ENCODE measurements around the gene CCL8. TPM values are rescaled to one million over a fixed set of nuclear protein-coding genes. Genes with fewer than 3 reads are reported as not detected.

The CCL8 gene
- polyA plus RNA-seq, 1 of the 3 experiments (the other 2 are of a cell fraction) = not detected

- POLR2A ChIA-PET = no interaction called here
- CTCF ChIA-PET = interaction anchor here (1.8 to 5.1 kb wide), 2 partner anchors 11 to 149 kb away, joined by 11 to 48 read pairs; partner anchors contain the start of gene CCL1
- WGBS (ENCODE audit: low lambda C conversion rate) = 43% methylated on average over 4 of the region's 4 CpGs
These were observed 30.5 kb downstream of the CCL8 start for GRCh38 chr17:34349751-34350150.

More at GRCh38 chr17:34349751-34350150, 30.5 kb downstream of the CCL8 start:
- Histone ChIP-seq H3K9me3 (no peaks in the 10 kb centered on the region), H3K4me2 (no peak overlapping the region), H3K27me3 (ENCODE audit: insufficient read depth) (no peaks in the 10 kb centered on the region), H2AFZ (ENCODE audit: low read depth) (no peak overlapping the region), H3K79me2 (ENCODE audit: insufficient read depth) (no peaks in the 10 kb centered on the region), H3K4me1 (ENCODE audit: control insufficient read depth in 1 of 2, insufficient read depth in 2 of 2, low read depth in 1 of 2, low read length in 1 of 2) (no peaks in the 10 kb centered on the region), H3K4me3 (ENCODE audit: low read depth in 2 of 2, low read length in 1 of 2) (no peak overlapping the region), H3F3A (replicated peaks; ENCODE audit: insufficient read depth) (no peaks in the 10 kb centered on the region), H4K20me1 (ENCODE audit: insufficient read depth) (no peaks in the 10 kb centered on the region), H3K9ac (no peak overlapping the region), H3K9me2 (no peaks in the 10 kb centered on the region), H3K27ac (ENCODE audit: low read depth in 2 of 2, low read length in 1 of 2) (no peak overlapping the region), H3K36me3 (replicated peaks in 1 of 2; ENCODE audit: control insufficient read depth in 1 of 2, insufficient read depth in 2 of 2, low read length in 1 of 2) (no peaks in the 10 kb centered on the region)
- DNase-seq = no peak
- no peak for TF ChIP-seq RFX5 (IDR thresholded peaks at IDR 0.05; ENCODE audit: low read length)
- TF ChIP-seq TAF1 (IDR thresholded peaks at IDR 0.05; ENCODE audit: borderline replicate concordance, low read depth, low read length) = no peak
- TF ChIP-seq USF2 (IDR thresholded peaks at IDR 0.05; ENCODE audit: borderline replicate concordance, low read depth, low read length) = no peak
- TF ChIP-seq RXRA (IDR thresholded peaks at IDR 0.05; ENCODE audit: borderline replicate concordance, low read depth) = no peak
- TF ChIP-seq FOXM1 (IDR thresholded peaks at IDR 0.05; ENCODE audit: low read depth) = no peak
- no peak for TF ChIP-seq CTCF (IDR thresholded peaks at IDR 0.05)
- TF ChIP-seq NRF1 (IDR thresholded peaks at IDR 0.05; ENCODE audit: low read depth, low read length) = no peak
- no peak for TF ChIP-seq JUND (IDR thresholded peaks at IDR 0.05)
- TF ChIP-seq FOXJ3 (CRISPR knock-in tag; IDR thresholded peaks at IDR 0.05) = no peak
- no peak for TF ChIP-seq ZBTB33 (IDR thresholded peaks at IDR 0.05; ENCODE audit: borderline replicate concordance, low read depth)
- no peak for TF ChIP-seq TEAD4 (IDR thresholded peaks at IDR 0.05; ENCODE audit: borderline replicate concordance, insufficient read depth)
- no peak for TF ChIP-seq MXI1 (IDR thresholded peaks at IDR 0.05; ENCODE audit: low read depth, low read length)
- no peak for TF ChIP-seq SMC3 (IDR thresholded peaks at IDR 0.05; ENCODE audit: low read depth, low read length)
- TF ChIP-seq POLR2AphosphoS5 (IDR thresholded peaks at IDR 0.05; ENCODE audit: low read depth, low read length) = no peak
- TF ChIP-seq GABPA (IDR thresholded peaks at IDR 0.05; ENCODE audit: low read depth) = no peak

All from SK-N-SH (cell line).